ENCODE measurements around the gene GRK2. TPM values are rescaled to one million over a fixed set of nuclear protein-coding genes. Genes with fewer than 3 reads are reported as not detected.

GRK2 gene
- total and polyA plus RNA-seq, 12 donors: 26.4 to 159 (median 59.6) TPM

DNA sequence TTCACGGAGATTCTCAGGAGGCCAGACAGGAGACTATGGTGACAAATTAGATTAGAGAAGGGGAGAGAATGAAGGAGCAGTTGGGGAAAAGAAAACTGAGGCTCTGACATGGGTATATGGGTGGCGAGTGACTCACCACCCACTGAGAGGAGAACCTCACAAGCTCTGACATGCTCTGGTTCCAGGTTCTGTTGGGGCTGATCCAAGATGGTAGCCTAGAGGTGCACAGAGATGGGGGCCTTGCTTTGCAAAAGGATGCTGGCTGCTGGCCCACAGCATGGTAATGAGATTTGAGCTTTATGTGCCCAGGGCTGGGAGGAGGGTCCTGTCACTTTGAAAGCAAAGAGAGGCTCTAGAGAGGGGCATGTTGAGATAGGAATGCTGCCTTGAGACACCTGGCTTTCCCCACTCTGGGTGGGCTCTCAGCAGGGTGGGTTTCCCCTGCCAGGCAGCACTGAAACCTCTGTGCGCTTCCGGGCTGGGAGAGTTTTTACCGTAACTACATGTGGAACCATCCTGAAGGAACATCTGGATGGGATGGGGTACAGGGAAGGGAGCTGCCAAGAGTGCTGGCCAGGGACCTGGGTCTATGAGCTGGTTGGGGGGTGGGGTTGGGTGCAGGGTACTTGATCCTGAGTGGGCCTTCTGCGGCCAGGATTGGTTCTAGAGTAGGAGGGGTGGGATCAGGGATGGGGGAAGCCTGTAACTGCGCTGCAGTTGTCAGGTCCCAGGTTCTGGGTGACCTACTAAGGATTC is 1.2 kb upstream of the GRK2 start:
- H3K27ac ChIP-seq: no peak overlapping the region
- no peaks in the 10 kb centered on the region for H3K27me3 ChIP-seq
- no peaks in the 10 kb centered on the region for H3K9me3 ChIP-seq (replicated peaks in 1 of 3)
- peak in 2 of 7 donors; percentile 21 to 23 for DNase-seq
- intact Hi-C loops (cut with DNase I): loop anchor here in 1 of 2 donors (5.0 kb wide), 1 partner anchor 37 kb away; the partner anchor contains the start of gene SSH3
- WGBS, 4 donors: 88 to 92% (median 91%) methylated on average over 3 to 7 of the region's 7 CpGs
- TF ChIP-seq POLR2A (IDR thresholded peaks at IDR 0.05) (no peak), CTCF (IDR thresholded peaks at IDR 0.05) (no peak)
- peaks cover 25 to 57% of the 10 kb centered on the region in 2 donors for H3K4me1 ChIP-seq (replicated peaks in 1 of 2)
- no peak overlapping the region for H3K4me3 ChIP-seq
- peaks cover 0 to 7% of the 10 kb centered on the region in 2 donors for H3K36me3 ChIP-seq (replicated peaks in 1 of 2)

- H3K4me3 ChIP-seq: peak overlapping the region in 1 of 4 donors; percentile 24
- peaks cover 0 to 7% of the 10 kb centered on the region in 2 donors for H3K36me3 ChIP-seq (replicated peaks in 1 of 2)
- TF ChIP-seq CTCF (IDR thresholded peaks at IDR 0.05): peak in 5 of 6 experiments; percentile 53 to 94 (median 70)
- no peak for TF ChIP-seq POLR2A (IDR thresholded peaks at IDR 0.05)
- 10 to 38% (median 22%) methylated on average over 6 to 54 of the region's 54 CpGs for WGBS, 4 donors
- peaks cover 25 to 64% of the 10 kb centered on the region in 2 donors for H3K4me1 ChIP-seq (replicated peaks in 1 of 2)
- peak; percentile 56 to 85 (median 79) for DNase-seq
- intact Hi-C loops (cut with DNase I): loop anchor here (2.0 to 5.0 kb wide), 2 partner anchors 36 to 51 kb away; partner anchors contain the start of gene SSH3 (in 1 of the 2)
- H3K9me3 ChIP-seq (replicated peaks in 1 of 3): no peaks in the 10 kb centered on the region
- peak overlapping the region in 4 of 5 donors; percentile 2 to 89 (median 47) for H3K27ac ChIP-seq
- H3K27me3 ChIP-seq: no peaks in the 10 kb centered on the region
Observed at GRCh38 chr11:67265633-67266448, 432 bp upstream of the GRK2 start.

- Histone ChIP-seq H3K36me3 (replicated peaks in 1 of 2) (peaks cover 0 to 7% of the 10 kb centered on the region in 2 donors), H3K27ac (peak overlapping the region; percentile 31 to 89 (median 67)), H3K4me1 (replicated peaks in 1 of 2) (peaks cover 35 to 65% of the 10 kb centered on the region in 2 donors), H3K9me3 (replicated peaks in 1 of 3) (no peaks in the 10 kb centered on the region), H3K4me3 (peak overlapping the region; percentile 46 to 87 (median 58)), H3K27me3 (no peaks in the 10 kb centered on the region)
- 21 to 39% (median 24%) methylated on average over 7 to 30 of the region's 30 CpGs for WGBS, 4 donors
- DNase-seq: peak in 2 of 7 donors; percentile 44 to 72
- TF ChIP-seq POLR2A (IDR thresholded peaks at IDR 0.05) (no peak), CTCF (IDR thresholded peaks at IDR 0.05) (no peak)
- intact Hi-C loops (cut with DNase I): loop anchor here (2.0 to 5.0 kb wide), 2 partner anchors 35 to 49 kb away; partner anchors contain the start of gene SSH3 (in 1 of the 2)
Observed at GRCh38 chr11:67267188-67268080, 1.2 kb downstream of the GRK2 start.

Data from adrenal gland (tissue), 12 donors.